ENCODE measurements around the gene CLDND2.
A peak's percentile ranks its signal among the peaks of the same experiment; 100 is the strongest.

CLDND2 gene

GRCh38 chr19:51364200-51365106, 4.3 kb downstream of the CLDND2 start:
- ChIA-PET POLR2A (interaction anchor here (1.1 kb wide), 1 partner anchor 25 kb away, joined by 5 read pairs; no protein-coding TSS in a partner anchor), CTCF (interaction anchor here (1.0 to 1.3 kb wide), 2 partner anchors 34 to 109 kb away, joined by 3 read pairs; no protein-coding TSS in a partner anchor)
- Histone ChIP-seq H3K9me3 (ENCODE audit: control insufficient read depth, insufficient read depth, low read depth, low read length) (no peaks in the 10 kb centered on the region), H3K4me1 (ENCODE audit: control insufficient read depth, insufficient read depth, low read length) (peaks cover 13% of the 10 kb centered on the region), H3K4me3 (ENCODE audit: low read depth, low read length) (no peak overlapping the region), H3K36me3 (ENCODE audit: control insufficient read depth in 2 of 2, insufficient read depth in 1 of 2, low read length in 2 of 2) (no peaks in the 10 kb centered on the region; a peak in 1 of 3 replicates), H3K27ac (ENCODE audit: extremely low read depth, low read depth, low read length) (no peak overlapping the region)
- peak; percentile 32; the same call in 1 of the 2 replicates for TF ChIP-seq SCRT2 (tag by site-specific recombination; IDR thresholded peaks at IDR 0.05)
- no peak for TF ChIP-seq BCL11B (tag by site-specific recombination; IDR thresholded peaks at IDR 0.05; ENCODE audit: low read depth)
- no peak for TF ChIP-seq ZNF624 (tag by site-specific recombination; IDR thresholded peaks at IDR 0.05)
- TF ChIP-seq KLF17 (tag by site-specific recombination; IDR thresholded peaks at IDR 0.05): no peak
- TF ChIP-seq ZBTB8A (tag by site-specific recombination; IDR thresholded peaks at IDR 0.05): no peak
- TF ChIP-seq, protein P1, sequence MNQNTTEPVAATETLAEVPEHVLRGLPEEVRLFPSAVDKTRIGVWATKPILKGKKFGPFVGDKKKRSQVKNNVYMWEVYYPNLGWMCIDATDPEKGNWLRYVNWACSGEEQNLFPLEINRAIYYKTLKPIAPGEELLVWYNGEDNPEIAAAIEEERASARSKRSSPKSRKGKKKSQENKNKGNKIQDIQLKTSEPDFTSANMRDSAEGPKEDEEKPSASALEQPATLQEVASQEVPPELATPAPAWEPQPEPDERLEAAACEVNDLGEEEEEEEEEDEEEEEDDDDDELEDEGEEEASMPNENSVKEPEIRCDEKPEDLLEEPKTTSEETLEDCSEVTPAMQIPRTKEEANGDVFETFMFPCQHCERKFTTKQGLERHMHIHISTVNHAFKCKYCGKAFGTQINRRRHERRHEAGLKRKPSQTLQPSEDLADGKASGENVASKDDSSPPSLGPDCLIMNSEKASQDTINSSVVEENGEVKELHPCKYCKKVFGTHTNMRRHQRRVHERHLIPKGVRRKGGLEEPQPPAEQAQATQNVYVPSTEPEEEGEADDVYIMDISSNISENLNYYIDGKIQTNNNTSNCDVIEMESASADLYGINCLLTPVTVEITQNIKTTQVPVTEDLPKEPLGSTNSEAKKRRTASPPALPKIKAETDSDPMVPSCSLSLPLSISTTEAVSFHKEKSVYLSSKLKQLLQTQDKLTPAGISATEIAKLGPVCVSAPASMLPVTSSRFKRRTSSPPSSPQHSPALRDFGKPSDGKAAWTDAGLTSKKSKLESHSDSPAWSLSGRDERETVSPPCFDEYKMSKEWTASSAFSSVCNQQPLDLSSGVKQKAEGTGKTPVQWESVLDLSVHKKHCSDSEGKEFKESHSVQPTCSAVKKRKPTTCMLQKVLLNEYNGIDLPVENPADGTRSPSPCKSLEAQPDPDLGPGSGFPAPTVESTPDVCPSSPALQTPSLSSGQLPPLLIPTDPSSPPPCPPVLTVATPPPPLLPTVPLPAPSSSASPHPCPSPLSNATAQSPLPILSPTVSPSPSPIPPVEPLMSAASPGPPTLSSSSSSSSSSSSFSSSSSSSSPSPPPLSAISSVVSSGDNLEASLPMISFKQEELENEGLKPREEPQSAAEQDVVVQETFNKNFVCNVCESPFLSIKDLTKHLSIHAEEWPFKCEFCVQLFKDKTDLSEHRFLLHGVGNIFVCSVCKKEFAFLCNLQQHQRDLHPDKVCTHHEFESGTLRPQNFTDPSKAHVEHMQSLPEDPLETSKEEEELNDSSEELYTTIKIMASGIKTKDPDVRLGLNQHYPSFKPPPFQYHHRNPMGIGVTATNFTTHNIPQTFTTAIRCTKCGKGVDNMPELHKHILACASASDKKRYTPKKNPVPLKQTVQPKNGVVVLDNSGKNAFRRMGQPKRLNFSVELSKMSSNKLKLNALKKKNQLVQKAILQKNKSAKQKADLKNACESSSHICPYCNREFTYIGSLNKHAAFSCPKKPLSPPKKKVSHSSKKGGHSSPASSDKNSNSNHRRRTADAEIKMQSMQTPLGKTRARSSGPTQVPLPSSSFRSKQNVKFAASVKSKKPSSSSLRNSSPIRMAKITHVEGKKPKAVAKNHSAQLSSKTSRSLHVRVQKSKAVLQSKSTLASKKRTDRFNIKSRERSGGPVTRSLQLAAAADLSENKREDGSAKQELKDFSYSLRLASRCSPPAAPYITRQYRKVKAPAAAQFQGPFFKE (tag by site-specific recombination; IDR thresholded peaks at IDR 0.05; ENCODE audit: borderline replicate concordance): no peak

DNA sequence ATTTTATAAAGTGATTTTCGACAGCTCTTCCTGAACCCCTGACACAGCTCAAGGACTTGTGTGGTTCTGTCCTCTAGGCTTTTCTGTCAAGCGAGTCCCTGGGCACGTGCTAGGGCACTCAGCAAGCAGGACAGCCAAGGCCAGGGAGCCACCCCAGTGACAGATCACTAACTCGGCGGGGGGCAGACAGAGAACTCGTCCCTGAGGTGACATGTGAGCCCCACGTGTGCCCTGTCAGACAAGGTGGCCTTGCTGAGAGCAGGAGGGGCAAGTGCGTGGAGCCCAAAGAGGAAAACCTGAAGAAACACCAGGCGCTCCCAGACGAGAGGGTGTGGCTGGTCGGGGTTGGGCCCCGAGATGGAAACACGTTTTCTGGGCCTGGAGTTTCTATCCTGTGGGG, 7.6 kb downstream of the CLDND2 start:
- H3K4me1 ChIP-seq (ENCODE audit: control insufficient read depth, insufficient read depth, low read length): peaks cover 16% of the 10 kb centered on the region
- ChIA-PET POLR2A (interaction anchor here (0.7 to 2.8 kb wide), 3 partner anchors 19 to 33 kb away, joined by 3 to 15 read pairs (median 5); partner anchors contain the start of gene VSIG10L), CTCF (interaction anchor here (0.6 kb wide), 1 partner anchor 46 kb away, joined by 6 read pairs; no protein-coding TSS in a partner anchor)
- H3K4me3 ChIP-seq (ENCODE audit: low read depth, low read length): no peak overlapping the region
- H3K27ac ChIP-seq (ENCODE audit: extremely low read depth, low read depth, low read length): no peak overlapping the region
- H3K9me3 ChIP-seq (ENCODE audit: control insufficient read depth, insufficient read depth, low read depth, low read length): no peaks in the 10 kb centered on the region
- TF ChIP-seq ZNF830 (tag by site-specific recombination; IDR thresholded peaks at IDR 0.05; ENCODE audit: low read depth) (no peak), ZNF302 (tag by site-specific recombination; IDR thresholded peaks at IDR 0.05; ENCODE audit: low read depth) (no peak), GFI1B (tag by site-specific recombination; IDR thresholded peaks at IDR 0.05) (no peak), ZBTB26 (tag by site-specific recombination; optimal IDR thresholded peaks at IDR 0.05) (no peak), ZNF341 (tag by site-specific recombination; IDR thresholded peaks at IDR 0.05; ENCODE audit: low read depth) (no peak), WT1 (tag by site-specific recombination; IDR thresholded peaks at IDR 0.05) (no peak), ZNF140 (tag by site-specific recombination; IDR thresholded peaks at IDR 0.05) (no peak), SP3 (tag by site-specific recombination; IDR thresholded peaks at IDR 0.05) (no peak), ZNF239 (tag by site-specific recombination; IDR thresholded peaks at IDR 0.05) (no peak), ZNF670 (tag by site-specific recombination; IDR thresholded peaks at IDR 0.05; ENCODE audit: low read depth) (no peak), ZNF473 (tag by site-specific recombination; IDR thresholded peaks at IDR 0.05) (no peak), ZNF37A (tag by site-specific recombination; IDR thresholded peaks at IDR 0.05) (no peak)
- TF ChIP-seq, protein P2, sequence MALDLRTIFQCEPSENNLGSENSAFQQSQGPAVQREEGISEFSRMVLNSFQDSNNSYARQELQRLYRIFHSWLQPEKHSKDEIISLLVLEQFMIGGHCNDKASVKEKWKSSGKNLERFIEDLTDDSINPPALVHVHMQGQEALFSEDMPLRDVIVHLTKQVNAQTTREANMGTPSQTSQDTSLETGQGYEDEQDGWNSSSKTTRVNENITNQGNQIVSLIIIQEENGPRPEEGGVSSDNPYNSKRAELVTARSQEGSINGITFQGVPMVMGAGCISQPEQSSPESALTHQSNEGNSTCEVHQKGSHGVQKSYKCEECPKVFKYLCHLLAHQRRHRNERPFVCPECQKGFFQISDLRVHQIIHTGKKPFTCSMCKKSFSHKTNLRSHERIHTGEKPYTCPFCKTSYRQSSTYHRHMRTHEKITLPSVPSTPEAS (tag by site-specific recombination; IDR thresholded peaks at IDR 0.05): no peak
- TF ChIP-seq, protein P3, sequence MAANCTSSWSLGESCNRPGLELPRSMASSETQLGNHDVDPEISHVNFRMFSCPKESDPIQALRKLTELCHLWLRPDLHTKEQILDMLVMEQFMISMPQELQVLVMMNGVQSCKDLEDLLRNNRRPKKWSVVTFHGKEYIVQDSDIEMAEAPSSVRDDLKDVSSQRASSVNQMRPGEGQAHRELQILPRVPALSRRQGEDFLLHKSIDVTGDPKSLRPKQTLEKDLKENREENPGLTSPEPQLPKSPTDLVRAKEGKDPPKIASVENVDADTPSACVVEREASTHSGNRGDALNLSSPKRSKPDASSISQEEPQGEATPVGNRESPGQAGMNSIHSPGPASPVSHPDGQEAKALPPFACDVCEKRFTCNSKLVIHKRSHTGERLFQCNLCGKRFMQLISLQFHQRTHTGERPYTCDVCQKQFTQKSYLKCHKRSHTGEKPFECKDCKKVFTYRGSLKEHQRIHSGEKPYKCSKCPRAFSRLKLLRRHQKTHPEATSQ (tag by site-specific recombination; IDR thresholded peaks at IDR 0.05): no peak
- no peaks in the 10 kb centered on the region; a peak in 1 of 3 replicates for H3K36me3 ChIP-seq (ENCODE audit: control insufficient read depth in 2 of 2, insufficient read depth in 1 of 2, low read length in 2 of 2)
